Activated T-cell treated with anti-CD3 and anti-CD28 coated beads, Interleukin-2, amount 50 U/mL, for 1 hour (primary cell): ENCODE measurements around the gene IL21R.
"Not testable (repeated sequence)": the region's sequence is repeated elsewhere in the genome, so short reads cannot be mapped to it uniquely, and the experiment has no call there.

ENCODE experiments used
- DNase-seq: peaks from one replicate; pipeline ENCODE4 v3.0.0-alpha.2; 2020

Gene IL21R

DNA sequence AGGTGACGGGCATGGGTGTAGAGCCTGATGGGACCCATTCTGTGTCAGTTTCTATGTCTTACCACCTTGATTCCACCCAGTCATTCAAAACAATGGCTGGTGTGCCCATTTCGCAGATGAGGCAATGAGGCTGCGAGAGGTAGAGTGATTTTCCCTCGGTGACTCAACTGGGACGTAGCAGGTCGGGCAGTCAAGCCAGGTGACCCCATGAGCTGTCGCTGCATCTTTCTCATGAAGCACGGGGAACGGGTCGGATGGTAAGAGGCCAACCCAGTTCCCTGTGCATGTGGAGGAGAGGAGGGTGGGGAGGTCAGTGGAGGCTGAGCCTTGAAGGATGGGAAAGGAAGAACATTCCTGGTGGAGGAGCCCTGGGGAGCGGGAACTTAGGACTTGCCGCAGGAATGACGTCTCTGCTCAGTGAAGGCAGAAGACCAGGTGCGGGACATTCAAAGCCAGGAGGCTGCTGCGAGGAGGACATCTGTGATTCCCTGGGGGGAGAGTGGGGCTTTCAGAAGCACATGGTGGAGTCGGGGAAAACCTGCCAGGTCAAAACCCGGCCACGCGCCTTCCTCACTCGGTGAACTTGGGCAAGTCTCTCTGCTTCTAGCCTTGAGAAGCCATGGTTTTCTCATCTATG lies 1.1 kb downstream of the IL21R start:
- DNase-seq = peak; percentile 57

DNA sequence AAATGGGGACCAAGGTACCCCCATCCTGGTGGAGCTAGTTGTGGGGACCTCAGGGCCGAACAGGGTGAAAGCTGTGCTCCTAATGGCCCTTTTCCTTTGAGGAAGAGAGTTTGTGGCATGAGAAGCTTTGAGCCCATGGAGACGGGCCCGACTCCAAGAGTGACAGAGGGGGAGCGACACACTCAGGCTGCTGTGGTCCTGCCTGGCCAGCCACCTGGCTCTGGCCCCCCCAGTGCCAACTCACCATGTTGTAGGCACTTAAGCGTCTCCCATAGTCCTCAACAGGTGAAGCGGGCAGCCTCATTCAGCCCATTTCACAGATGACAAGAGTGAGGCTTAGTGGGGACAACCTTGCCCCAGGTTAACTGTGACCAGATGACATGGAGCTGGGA lies 1.6 kb downstream of the IL21R start:
- peak; percentile 52 for DNase-seq

DNA sequence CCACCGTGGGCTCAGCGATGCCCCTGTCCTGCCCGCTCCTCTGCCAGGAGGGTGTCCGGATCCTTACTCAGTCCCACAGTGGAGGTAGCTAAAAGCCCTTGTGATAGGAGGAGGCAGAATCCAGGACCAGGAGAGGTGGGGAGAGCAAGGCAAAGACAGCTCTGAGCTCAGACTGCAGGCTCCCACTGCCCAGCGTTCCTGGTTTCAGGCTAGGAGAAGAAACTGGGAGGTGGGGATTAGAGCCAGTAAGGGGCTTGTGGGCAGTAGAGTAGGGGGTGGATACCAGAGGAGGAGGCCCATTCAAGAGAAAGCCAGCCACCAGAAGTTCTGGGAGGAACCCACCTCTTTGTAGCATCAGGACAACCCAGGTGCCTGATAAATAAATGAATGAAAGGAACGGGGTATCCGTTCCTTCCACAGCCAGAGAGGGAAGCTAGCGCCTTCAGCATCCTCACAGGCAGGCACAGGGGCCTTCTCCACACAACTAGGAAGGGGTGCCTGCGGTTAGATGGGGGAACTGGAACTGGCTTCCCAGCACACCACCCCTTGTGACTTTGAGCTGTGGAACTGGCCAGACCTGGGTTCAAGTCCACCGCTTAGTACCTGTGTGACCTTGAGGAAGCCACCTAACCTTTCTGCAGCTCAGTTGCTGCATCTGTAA lies 2.3 kb downstream of the IL21R start:
- DNase-seq = no peak

DNA sequence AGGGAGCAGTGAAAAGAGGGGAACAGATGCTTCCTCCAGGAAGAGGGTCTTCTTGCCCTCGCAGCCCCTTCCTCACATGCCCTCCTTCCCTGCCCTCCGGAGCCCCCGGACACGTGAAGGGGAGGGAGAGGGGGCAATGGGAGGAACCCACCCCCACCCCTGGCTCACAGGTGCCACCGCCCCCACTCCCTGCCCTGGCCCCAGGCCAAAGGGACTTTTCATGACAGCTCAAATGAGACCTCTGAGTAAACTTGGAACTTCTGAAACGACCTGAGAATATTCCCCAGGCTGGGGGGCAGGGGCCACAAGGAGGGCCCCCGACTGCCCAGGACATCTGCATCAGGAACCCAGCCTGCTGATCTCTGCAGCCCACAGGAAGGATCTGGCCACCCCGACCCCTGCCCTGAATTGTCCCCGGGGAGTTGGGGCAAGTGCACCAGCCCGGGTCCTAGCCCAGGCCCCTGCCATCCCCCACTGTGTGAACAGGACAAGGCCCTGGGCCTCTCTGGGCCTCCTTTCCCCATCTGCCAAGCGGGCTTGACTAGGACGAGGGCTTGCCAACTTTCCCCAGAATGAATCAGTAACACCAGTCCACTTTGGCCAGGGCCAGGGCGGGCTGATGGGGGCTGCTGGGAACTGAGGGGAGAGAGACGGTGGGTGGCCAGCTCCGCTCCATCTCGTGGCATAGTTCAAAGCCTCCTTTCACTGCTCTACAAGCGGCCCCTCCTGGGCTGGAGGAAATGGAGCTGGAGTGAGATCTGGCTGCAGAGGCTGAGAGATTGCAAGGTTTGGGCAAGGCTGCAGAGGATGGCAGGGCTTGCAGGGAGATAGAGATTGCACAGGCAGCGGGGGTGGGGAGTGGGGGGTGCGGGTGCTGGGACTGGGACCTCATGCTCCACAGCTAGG lies 3.8 kb downstream of the IL21R start:
- peak; percentile 62 for DNase-seq

DNA sequence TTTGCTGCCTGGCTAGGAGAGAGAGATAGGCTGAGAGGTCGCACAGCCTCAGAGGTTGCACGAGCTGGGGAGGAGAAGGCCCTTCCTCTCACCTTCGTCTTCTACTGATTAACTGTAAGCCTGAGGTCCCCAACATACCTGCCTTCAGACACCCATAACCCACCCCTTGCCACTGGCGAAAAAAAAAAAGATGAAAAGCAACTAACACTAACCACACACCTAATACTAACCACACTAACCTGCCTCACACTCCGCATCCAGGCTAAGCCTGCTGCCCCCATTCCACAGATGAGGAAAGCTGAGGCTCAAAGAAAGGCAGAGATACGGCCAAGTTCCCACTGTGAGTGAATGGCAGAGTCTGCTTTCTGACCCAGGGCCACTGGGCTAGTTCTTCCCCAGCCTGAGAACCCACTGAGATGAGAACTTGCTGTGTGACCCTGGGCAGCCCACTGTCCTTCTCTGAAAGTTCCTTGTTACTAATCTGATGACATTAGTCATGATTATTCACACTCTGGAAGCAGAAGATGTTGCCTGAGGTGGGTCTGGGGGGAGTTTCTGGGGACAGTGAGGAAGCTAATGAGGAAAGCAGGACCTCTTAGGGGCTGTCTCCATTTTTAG lies 4.6 kb downstream of the IL21R start:
- no peak for DNase-seq

DNA sequence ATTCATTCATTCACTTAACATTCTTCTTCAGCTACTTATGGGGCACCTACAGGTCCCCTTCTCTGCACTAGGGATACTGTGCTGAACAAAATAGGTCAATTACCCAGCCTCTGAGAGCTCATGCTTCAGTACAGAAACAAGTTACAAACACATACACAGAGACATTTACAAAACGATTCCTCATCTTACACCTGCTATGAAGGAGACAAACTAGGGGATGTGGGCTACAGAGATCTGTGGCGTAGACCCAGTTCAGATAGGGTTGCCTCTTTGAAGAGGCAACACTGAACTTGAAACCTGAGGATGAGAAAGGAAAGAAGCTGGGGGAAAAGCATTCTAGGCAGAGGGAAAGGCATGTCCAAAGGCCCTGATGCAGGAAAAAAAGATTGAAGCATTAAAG lies 5.2 kb downstream of the IL21R start:
- no peak for DNase-seq

DNA sequence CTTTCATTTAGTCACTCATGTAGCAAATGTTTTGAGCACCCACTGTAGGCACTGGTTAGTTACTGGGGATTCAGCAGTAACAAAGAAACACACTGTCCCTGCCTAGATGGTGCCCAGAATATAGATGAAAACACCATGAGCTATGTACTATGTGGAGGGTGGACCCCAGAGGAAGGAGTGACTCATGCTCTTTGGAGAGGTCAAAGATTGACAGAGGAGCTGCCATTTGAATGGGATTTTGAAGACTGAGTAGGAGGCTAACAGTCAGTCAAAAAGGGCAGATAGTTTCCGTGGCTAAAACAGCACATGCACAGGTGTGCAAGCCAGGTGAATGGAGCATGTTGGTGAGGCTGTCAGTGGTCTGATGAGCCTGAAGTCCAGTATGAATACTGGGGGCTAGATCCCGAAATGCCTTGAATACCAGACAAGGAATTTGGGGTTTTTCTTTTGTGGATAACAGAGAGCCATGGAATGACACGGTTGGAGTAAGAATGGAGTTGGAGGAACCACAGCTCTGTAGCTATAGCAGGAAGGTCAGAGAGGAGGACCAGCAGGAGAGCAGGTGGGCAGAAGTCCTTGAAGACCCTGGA lies 6.1 kb downstream of the IL21R start:
- DNase-seq = peak; percentile 36

DNA sequence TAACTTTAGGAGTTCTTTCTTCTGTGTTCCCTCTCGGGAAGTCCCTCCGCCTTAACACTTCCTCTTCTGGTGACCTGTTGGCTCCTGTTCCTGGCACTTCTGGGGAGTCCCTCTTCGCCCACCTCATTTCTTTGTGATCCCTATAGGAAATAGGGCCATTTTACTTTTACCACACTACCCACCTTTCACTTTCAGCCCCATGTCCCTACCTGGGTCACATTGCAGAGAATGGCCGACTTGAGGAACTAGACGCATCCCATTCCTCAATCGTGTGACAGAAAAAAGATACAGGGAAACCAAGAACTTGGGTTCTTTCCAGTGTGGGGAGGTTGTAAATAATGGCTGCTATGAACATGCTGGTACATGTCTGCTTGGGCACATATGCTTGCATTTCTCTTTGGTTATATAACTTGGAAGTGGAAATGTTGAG lies 6.6 kb downstream of the IL21R start:
- peak; percentile 34 for DNase-seq

DNA sequence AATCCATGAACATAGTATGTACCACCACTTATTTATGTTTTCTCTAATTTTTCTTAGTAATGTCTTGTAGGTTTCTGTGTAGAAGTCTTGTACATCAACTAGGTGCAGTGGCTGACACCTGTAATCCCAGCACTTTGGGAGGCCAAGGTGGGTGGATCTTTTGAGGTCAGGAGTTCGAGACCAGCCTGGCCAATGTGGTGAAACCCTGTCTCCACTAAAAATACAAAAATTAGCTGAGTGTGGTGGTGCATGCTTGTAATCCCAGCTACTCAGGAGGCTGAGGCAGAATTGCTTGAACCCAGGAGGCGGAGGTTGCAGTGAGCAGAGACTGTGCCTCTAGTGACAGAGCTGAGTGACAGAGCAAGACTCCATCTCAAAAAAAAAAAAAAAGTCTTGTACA lies 8.0 kb downstream of the IL21R start:
- DNase-seq = not testable (repeated sequence)

DNA sequence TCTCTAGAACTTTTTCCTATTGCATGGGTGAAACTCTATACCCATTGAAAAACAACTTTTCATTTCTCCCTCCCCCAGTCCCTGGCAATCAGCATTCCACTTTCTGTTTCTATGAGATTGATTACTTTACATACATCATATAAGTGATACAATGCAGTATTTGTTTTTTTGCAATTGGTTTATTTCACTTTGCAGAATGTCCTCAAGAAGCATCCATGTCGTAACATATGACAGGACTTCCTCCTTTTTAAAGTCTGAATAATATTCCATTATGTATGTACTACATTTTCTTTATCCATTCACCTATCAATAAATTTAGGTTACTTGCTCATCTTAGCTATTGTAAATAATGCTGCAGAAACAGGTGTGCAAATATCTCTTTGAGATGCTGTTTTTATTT lies 8.8 kb downstream of the IL21R start:
- DNase-seq = no peak

DNA sequence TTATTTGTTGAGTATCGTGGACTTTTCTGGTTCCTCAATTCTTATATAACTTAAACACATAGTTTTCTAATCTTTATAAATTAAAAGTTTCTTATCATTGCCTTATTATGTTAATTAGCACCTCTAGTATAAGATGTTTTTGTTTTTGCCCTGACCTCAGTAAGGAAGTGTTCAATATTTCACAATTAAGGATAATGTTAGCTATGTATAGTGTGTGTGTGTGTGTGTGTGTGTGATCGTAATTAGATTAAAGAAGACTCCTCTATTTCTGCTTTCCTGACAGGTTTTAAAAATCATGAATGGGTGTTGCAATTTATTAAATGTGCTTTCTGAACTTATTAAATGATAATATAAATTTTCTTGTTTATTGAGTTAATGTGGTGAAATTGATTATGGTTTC lies 12.0 kb downstream of the IL21R start:
- no peak for DNase-seq

DNA sequence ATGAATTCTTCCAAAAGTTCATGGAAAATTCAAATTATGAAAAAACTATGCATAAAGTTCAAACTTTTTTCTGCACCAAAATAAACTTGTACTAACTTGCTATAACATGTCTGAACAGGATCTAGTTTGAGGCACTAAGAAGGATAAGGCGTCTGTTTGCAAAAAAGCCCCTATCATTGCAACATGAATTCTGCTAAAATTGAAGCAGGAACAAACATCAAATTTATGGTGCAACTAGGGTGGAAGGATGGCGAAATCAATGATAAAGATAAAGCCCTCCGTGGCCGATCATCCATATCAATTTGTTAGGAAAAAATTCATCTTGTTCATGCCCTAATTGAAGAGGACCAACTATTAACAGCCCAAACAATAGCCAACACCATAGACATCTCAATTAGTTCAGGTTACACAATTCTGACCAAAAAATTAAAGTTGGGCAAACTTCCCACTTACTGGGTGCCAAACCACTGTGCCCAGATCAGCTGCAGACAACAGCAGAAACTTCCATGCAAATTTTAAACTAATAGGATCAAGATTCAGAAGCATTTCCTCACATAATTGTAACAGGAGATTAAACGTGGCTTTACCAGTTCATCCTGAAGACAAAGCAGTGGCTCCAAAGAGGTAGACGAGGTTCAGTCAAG lies 12.9 kb downstream of the IL21R start:
- no peak for DNase-seq

DNA sequence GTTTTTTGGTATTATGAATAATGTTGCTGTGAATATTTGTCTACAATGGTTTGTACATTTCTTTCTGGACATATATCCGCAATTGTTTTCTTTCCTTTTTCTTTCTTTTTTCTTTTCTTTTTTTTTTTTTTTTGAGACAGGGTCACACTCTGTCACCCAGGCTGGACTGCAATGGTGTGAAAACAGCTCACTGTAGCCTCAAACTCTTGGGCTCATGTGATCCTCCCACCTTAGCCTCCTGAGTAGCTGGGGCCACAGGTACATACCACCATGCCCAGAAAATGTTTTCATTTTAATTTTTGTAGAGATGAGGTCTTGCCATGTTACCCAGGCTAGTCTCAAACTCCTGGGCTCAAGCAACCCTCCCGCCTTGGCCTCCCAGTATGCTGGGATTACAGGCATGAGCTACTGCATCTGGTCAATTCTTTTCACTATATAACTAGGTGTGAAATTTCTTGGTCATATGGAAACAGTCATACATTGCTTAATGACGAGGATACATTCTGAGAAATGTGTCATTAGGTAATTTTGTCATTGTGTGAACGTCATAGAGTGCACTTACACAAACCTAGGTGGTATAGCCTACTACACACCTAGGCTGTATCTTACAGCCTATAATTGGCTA lies 15.2 kb downstream of the IL21R start:
- DNase-seq = no peak

DNA sequence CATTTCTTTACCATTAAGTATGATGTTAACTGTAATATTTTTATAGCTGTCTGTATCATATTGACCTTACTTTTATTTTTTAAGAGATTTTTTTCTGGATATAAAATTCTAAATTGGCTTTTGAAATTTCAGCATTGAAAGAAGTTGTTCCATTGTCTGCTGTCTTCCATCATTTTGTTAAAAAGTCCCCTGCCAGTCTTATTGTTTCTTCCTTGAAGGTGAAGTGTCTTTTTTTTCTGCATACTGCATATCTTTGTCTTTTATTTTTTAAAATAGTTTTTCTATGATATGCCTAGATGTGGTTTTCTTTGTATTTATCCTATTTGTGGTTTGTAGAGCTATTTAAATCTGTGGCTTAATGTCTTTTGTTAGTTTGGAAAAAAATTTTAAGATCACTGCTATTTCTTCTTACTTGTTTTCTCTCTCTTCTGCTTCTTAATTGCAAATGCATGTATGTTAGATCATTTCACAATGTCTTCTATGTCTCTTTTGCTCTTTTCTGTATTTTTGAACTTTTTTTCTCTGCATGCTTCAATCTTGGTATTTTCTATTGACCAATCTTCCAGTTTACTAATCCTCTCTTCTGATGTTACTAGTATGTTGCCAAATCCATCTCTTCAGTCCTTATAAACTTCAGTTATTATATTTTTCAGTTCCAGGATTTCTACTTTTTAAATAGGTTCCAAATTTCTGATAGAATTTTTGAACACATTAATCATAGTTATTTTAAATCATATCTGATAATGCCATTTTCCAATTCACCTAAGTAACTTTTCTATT lies 20.2 kb downstream of the IL21R start:
- DNase-seq = no peak

DNA sequence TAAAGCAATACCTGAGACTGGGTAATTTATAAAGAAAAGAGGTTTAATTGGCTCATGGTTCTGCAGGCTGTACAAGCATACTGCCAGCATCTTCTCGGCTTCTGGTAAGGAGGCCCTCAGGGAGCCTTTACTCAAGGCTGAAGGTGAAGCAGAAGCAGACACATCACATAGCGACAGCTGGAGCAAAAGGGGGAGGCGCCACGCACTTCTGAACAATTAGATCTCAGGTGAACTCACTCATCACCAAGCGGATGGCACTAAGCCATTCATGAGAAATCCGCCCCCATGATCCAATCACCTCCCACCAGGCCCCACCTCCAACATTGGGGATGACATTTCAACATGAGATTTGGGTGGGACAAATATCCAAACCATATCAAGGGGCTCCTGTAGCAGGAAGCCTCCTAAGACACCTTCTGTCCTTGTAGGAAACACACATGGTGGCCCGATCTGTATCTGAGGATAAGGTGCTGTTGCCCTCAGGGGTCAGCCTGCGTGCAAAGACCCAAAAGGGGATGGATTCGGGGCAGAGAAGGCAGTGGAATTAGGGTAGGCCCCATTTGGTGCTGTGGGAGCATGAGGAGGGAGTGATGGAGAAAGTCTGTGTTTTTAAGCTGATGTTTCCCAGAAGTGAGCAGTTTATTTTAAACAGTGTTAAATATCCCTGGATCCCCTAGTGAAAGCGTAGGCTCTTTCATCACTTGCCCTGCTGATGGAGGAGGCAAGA lies 23.0 kb downstream of the IL21R start:
- no peak for DNase-seq

DNA sequence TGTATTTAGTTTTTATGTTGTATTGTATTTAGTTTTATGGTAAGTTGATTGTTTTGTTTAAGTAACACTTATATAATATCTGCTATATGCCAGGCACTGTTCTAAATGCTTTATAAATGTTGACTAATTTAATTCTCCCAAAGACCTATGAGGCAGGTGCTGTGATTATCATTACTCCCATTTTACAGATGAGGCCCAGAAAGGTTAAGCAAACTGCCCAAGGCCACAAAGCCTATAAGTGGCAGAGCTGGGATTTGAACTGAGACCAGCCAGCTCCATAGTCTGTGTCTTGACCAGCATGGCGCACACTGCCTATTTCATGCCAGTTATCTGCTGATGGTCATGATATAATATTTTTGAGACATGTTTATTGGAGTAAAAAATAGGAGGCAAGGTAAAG lies 24.0 kb downstream of the IL21R start:
- no peak for DNase-seq

DNA sequence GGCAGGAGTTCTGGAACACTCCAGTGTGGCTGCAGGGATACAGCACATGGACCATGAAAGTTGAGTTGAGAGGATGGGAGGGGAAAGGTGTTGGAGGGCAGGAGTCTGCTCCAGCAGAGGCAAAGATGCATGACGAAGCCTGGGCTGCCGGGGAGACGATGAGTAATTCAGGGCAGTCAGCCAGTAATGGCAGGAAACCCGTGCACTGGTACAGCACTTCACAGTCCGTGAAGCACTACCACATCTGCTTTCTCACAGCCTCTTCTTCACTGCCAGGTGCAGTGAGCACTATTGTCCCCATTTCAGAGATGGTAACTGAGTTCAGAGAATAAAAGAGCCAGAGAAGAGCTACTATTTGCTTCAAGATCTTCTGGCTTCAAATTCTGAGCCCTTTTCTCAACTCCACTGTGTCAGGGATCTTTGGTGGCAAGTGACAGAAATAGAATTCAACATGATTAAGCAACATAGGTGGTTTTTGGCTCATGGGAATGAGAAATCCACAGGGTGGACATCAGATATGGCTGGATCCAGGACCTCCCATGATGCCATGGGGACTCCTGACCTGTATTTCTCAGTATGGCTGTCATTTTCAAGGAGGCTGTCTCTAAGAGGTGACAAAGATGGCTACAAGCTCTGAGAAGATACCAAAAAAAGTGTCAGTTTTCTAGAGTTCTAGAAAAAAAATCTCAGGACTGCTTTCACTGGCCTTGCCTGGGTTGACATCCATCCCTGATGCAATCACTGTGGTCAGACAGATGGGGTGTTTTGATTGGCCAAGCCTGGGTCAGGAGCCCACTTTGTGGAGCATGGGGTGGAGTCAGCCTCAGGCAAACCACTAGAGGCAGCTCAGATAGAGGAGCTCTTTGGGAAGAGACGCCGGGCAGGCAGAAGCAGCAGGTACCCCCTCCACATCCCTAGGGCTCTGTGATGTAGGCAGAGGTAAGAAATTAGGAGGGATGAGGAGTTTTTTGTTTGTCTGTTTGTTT lies 24.7 kb downstream of the IL21R start:
- DNase-seq = peak; percentile 77

DNA sequence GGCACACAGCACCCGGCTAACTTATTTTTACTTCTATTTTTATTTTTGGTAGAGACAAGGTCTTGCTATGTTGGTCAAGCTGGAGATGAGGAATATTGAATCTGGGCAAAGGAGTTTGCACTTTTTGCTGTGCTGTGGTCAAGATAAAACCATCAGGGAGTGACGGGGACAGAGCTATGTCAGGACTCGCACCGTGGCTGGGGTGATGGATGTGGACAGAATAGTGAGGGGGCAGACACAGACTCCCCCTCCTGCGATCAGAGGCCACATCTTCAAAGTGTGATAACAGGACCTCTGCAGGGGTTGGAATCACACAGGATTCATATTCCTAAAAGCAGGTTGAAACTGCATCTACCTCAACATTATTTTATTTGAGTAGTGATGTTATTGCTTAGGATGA lies 25.6 kb downstream of the IL21R start:
- DNase-seq = no peak
